SU-DHL-6 (cell line): ENCODE data around the gene ATP13A4.

Experiments used
- CTCF ChIP-seq: fragments of 200-600 bp; sonication (generic); IDR thresholded peaks from one replicate; pipeline ENCODE4 v1.5.1; 2017; ENCODE audit warnings: antibody characterized with exemption, mild to moderate bottlenecking, low read length, moderate library complexity; ENCODE audit not compliant: insufficient read depth, poor library complexity, severe bottlenecking
- EZH2phosphoT487 ChIP-seq: fragments of 200-600 bp; sonication (generic), shearing (Covaris generic); conservative IDR thresholded peaks from 2 replicates; pipeline ENCODE4 v1.6.1; 2018; ENCODE audit warnings: mild to moderate bottlenecking, antibody characterized with exemption, low read length, moderate library complexity, mixed read lengths

- TF ChIP-seq CTCF = no peak
- no peak for TF ChIP-seq EZH2phosphoT487
Measured at GRCh38 chr3:193598202-193598601, 43.5 kb upstream of the ATP13A4 start.
